Lower leg skin (tissue), 3 donors: ENCODE measurements around the gene TCERG1L.

Experiments
- POLR2A ChIP-seq, 2 donors: fragments of 450-650 bp; IDR thresholded peaks; one replicate each; pipeline ENCODE4 v1.6.1; 2016 to 2017; ENCODE audit warnings: antibody characterized with exemption in 2 of 2, mild to moderate bottlenecking in 1 of 2, moderate library complexity in 1 of 2
- TF ChIP-seq, protein P1 (sequence below), 3 donors: fragments of 450-650 bp; IDR thresholded peaks; one replicate each; pipeline ENCODE4 v1.5.1; 2016; ENCODE audit warnings: antibody characterized with exemption in 3 of 3, mild to moderate bottlenecking in 3 of 3, moderate library complexity in 2 of 3

DNA sequence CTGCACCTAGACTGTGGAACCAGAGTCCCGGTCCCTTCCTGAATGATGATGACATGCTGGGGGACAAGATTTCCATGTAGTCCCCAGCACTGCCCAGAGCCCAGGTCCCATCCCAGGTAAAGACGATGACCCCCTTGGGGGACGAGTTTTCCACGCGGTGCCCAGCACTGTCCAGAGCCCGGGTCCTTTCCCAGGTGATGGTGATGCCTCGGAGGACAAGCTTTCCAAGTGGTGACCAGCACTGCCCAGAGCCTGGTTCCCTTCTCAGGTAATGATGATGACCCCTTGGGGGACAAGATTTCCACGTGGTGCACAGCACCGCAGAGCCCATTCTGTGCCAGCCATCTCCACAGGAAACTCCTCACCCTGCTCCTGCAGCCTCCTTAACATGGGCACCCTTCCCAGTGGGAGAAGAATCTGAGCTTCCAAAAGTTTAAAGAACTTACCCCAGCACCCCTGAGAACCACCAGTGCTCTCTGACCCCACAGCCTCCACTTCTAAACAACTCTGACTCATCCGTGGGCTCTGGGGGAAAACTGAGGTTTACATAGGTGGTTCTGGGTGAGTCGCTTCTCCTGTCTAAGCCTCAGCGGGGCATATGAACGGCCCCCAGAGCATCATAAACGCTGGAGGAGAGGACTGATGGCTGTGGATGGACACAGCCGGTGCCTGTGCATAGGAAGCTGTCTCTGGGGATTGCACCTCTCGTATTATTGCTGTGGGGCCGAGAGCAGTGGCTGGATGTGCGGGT is 233.2 kb downstream of the TCERG1L start:
- TF ChIP-seq, protein P1, sequence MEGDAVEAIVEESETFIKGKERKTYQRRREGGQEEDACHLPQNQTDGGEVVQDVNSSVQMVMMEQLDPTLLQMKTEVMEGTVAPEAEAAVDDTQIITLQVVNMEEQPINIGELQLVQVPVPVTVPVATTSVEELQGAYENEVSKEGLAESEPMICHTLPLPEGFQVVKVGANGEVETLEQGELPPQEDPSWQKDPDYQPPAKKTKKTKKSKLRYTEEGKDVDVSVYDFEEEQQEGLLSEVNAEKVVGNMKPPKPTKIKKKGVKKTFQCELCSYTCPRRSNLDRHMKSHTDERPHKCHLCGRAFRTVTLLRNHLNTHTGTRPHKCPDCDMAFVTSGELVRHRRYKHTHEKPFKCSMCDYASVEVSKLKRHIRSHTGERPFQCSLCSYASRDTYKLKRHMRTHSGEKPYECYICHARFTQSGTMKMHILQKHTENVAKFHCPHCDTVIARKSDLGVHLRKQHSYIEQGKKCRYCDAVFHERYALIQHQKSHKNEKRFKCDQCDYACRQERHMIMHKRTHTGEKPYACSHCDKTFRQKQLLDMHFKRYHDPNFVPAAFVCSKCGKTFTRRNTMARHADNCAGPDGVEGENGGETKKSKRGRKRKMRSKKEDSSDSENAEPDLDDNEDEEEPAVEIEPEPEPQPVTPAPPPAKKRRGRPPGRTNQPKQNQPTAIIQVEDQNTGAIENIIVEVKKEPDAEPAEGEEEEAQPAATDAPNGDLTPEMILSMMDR (IDR thresholded peaks at IDR 0.05): no peak
- no peak for TF ChIP-seq POLR2A (IDR thresholded peaks at IDR 0.05)
